NB4 (cell line): Measurements from ENCODE around the gene SCAMP1.

Source experiments
- POLR2A ChIP-seq: IDR thresholded peaks from 2 replicates; pipeline ENCODE4 v1.6.1; 2011; ENCODE audit warnings: mild to moderate bottlenecking; ENCODE audit not compliant: insufficient read length; ENCODE audit errors: extremely low read depth
- TF ChIP-seq, protein P1 (sequence below): IDR thresholded peaks from one replicate; pipeline ENCODE4 v1.5.1; 2012; ENCODE audit warnings: low read depth, low read length
- TF ChIP-seq, protein P2 (sequence below): IDR thresholded peaks from 2 replicates; pipeline ENCODE4 v1.6.1; 2011; ENCODE audit warnings: low read depth, low read length

DNA sequence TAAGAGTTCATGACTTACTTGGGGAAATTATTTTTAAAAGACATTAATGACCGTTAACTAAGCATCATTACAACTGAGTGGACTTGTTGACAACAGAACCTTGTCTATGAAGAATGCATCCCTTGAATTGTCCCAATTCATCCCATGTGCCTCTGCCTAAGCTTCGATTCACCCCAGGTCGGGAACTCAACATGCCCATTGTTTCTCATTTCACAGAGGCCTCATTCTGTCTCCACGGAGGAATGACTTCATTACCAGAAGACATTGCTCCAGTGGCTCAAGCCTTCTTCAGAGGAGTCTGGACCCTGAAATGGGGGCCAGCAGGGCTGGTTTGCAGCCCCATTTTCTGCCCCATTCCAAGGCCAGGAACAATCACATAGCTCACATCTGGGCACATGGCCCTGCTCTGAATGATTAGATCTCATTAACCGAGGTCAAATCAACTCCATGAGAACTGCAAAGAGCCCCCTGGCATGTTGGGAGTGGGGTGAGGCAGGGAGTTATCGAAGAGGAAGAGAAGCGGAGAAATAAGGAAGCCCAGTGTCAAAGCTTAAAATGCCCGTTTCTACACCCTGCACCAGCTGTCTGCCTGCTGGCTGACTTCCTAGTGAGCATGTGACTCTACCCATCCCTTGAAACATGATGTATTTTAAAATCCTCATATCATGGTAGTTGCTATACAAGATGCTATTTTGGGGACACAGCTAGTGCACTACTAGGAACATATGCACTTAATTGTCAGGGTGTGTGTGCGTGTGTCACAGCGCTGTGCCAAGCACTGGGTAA lies 150.9 kb downstream of the SCAMP1 start:
- TF ChIP-seq, protein P1, sequence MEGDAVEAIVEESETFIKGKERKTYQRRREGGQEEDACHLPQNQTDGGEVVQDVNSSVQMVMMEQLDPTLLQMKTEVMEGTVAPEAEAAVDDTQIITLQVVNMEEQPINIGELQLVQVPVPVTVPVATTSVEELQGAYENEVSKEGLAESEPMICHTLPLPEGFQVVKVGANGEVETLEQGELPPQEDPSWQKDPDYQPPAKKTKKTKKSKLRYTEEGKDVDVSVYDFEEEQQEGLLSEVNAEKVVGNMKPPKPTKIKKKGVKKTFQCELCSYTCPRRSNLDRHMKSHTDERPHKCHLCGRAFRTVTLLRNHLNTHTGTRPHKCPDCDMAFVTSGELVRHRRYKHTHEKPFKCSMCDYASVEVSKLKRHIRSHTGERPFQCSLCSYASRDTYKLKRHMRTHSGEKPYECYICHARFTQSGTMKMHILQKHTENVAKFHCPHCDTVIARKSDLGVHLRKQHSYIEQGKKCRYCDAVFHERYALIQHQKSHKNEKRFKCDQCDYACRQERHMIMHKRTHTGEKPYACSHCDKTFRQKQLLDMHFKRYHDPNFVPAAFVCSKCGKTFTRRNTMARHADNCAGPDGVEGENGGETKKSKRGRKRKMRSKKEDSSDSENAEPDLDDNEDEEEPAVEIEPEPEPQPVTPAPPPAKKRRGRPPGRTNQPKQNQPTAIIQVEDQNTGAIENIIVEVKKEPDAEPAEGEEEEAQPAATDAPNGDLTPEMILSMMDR = no peak
- TF ChIP-seq, protein P2, sequence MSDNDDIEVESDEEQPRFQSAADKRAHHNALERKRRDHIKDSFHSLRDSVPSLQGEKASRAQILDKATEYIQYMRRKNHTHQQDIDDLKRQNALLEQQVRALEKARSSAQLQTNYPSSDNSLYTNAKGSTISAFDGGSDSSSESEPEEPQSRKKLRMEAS = no peak
- no peak for TF ChIP-seq POLR2A
